DOHH2 (cell line): Measurements from ENCODE around the gene AAGAB.

ENCODE experiments used
- H3F3A ChIP-seq: fragments of 200-600 bp; sonication (generic), shearing (Covaris generic); 2 replicates; pipeline ENCODE4 v1.6.0; 2016; ENCODE audit warnings: antibody characterized with exemption, mild to moderate bottlenecking; ENCODE audit not compliant: control insufficient read depth, insufficient read depth
- H3K27ac ChIP-seq: fragments of 200-600 bp; sonication (generic); 2 replicates; pipeline ENCODE4 v1.5.1; 2014; ENCODE audit warnings: low read depth, mild to moderate bottlenecking, low read length, moderate library complexity
- H3K27me3 ChIP-seq: fragments of 200-600 bp; sonication (generic); 2 replicates; pipeline ENCODE4 v1.6.1; 2014; ENCODE audit warnings: mild to moderate bottlenecking, low read length, mixed read lengths; ENCODE audit not compliant: control insufficient read depth
- H3K36me3 ChIP-seq: fragments of 200-600 bp; sonication (generic); 2 replicates; pipeline ENCODE4 v1.6.1; 2014; ENCODE audit warnings: mild to moderate bottlenecking, low read length, moderate library complexity, mixed read lengths; ENCODE audit not compliant: control insufficient read depth
- H3K4me1 ChIP-seq: fragments of 200-600 bp; sonication (generic); 2 replicates; pipeline ENCODE4 v1.6.1; 2014; ENCODE audit warnings: mild to moderate bottlenecking, low read length, mixed read lengths; ENCODE audit not compliant: control insufficient read depth
- H3K4me2 ChIP-seq: fragments of 200-600 bp; sonication (generic); 2 replicates; pipeline ENCODE4 v1.6.0; 2014; ENCODE audit warnings: mild to moderate bottlenecking, low read length, moderate library complexity
- H3K4me3 ChIP-seq: fragments of 200-600 bp; sonication (generic); 2 replicates; pipeline ENCODE4 v1.5.1; 2014; ENCODE audit warnings: mild to moderate bottlenecking, low read length, mixed read lengths
- H3K79me2 ChIP-seq: fragments of 200-600 bp; sonication (generic); 2 replicates; pipeline ENCODE4 v1.6.1; 2014; ENCODE audit warnings: mild to moderate bottlenecking, low read length, mixed read lengths; ENCODE audit not compliant: control insufficient read depth
- H3K9me2 ChIP-seq: fragments of 200-600 bp; sonication (generic); replicated peaks from 2 replicates; pipeline ENCODE4 v1.6.1; 2014; ENCODE audit warnings: mild to moderate bottlenecking, low read length, mixed read lengths; ENCODE audit not compliant: control insufficient read depth
- H3K9me3 ChIP-seq: fragments of 200-600 bp; sonication (generic); 2 replicates; pipeline ENCODE4 v1.6.1; 2014; ENCODE audit warnings: antibody characterized with exemption, low read length, mixed read lengths; ENCODE audit not compliant: control insufficient read depth, insufficient read depth
- H4K20me1 ChIP-seq: fragments of 200-600 bp; sonication (generic); 2 replicates; pipeline ENCODE4 v1.6.0; 2014; ENCODE audit warnings: low read depth, mild to moderate bottlenecking, antibody characterized with exemption, low read length, moderate library complexity; ENCODE audit not compliant: control insufficient read depth, insufficient read depth
- CTCF ChIP-seq: fragments of 200-600 bp; sonication (generic); IDR thresholded peaks from one replicate; pipeline ENCODE4 v1.5.1; 2014; ENCODE audit warnings: antibody characterized with exemption, mild to moderate bottlenecking, low read depth, low read length; ENCODE audit not compliant: poor library complexity, severe bottlenecking
- EZH2phosphoT487 ChIP-seq: fragments of 200-600 bp; sonication (generic); IDR thresholded peaks from 2 replicates; pipeline ENCODE4 v1.6.1; 2017; ENCODE audit warnings: borderline replicate concordance, mild to moderate bottlenecking, antibody characterized with exemption, low read length, moderate library complexity, mixed read lengths

The AAGAB gene

GRCh38 chr15:67202091-67202490 is 52.4 kb downstream of the AAGAB start:
- Histone ChIP-seq H3K36me3 (peaks cover 27% of the 10 kb centered on the region), H3K4me1 (0 out of 2 replicates have a peak, but pooled peaks cover 5% of the 10 kb centered on the region), H3K4me2 (no peak overlapping the region), H3K79me2 (no peaks in the 10 kb centered on the region), H3K4me3 (no peak overlapping the region), H3K27ac (no peak overlapping the region), H3K27me3 (no peaks in the 10 kb centered on the region), H4K20me1 (no peaks in the 10 kb centered on the region), H3F3A (no peaks in the 10 kb centered on the region), H3K9me3 (no peaks in the 10 kb centered on the region), H3K9me2 (no peaks in the 10 kb centered on the region)
- TF ChIP-seq CTCF, result no peak
- no peak for TF ChIP-seq EZH2phosphoT487

- H3K9me3 ChIP-seq, result no peaks in the 10 kb centered on the region
- no peak overlapping the region for H3K27ac ChIP-seq
- H3K27me3 ChIP-seq, result no peaks in the 10 kb centered on the region
- H3K4me3 ChIP-seq, result no peak overlapping the region
- no peak for TF ChIP-seq EZH2phosphoT487
- no peak for TF ChIP-seq CTCF
- 0 out of 2 replicates have a peak, but pooled peaks cover 5% of the 10 kb centered on the region for H3K4me1 ChIP-seq
- no peaks in the 10 kb centered on the region for H4K20me1 ChIP-seq
- no peaks in the 10 kb centered on the region for H3F3A ChIP-seq
- peaks cover 24% of the 10 kb centered on the region for H3K36me3 ChIP-seq
- no peak overlapping the region for H3K4me2 ChIP-seq
- H3K9me2 ChIP-seq, result no peaks in the 10 kb centered on the region
- H3K79me2 ChIP-seq, result no peaks in the 10 kb centered on the region
These were observed 53.3 kb downstream of the AAGAB start for GRCh38 chr15:67201136-67201535.

GRCh38 chr15:67199881-67200763 is 54.3 kb downstream of the AAGAB start:
- peaks cover 18% of the 10 kb centered on the region for H3K36me3 ChIP-seq
- no peaks in the 10 kb centered on the region for H3K79me2 ChIP-seq
- 0 out of 2 replicates have a peak, but pooled peaks cover 5% of the 10 kb centered on the region for H3K4me1 ChIP-seq
- no peaks in the 10 kb centered on the region for H3F3A ChIP-seq
- no peaks in the 10 kb centered on the region for H3K9me3 ChIP-seq
- TF ChIP-seq EZH2phosphoT487, result no peak
- no peak for TF ChIP-seq CTCF
- no peak overlapping the region for H3K4me2 ChIP-seq
- no peaks in the 10 kb centered on the region for H3K27me3 ChIP-seq
- H4K20me1 ChIP-seq, result no peaks in the 10 kb centered on the region
- no peak overlapping the region for H3K27ac ChIP-seq
- H3K4me3 ChIP-seq, result no peak overlapping the region
- H3K9me2 ChIP-seq, result no peaks in the 10 kb centered on the region
